Gastroesophageal sphincter (tissue), 3 donors: Measurements from ENCODE around the gene TMEM123.

Experiments used
- EP300 ChIP-seq: sonication (generic); formaldehyde crosslinking; IDR thresholded peaks from one replicate; pipeline ENCODE4 v1.6.1; 2017; ENCODE audit warnings: antibody characterized with exemption, mild to moderate bottlenecking
- POLR2A ChIP-seq, 2 donors: fragments of 450-650 bp; IDR thresholded peaks; one replicate each; pipeline ENCODE4 v1.6.1; 2017; ENCODE audit warnings: antibody characterized with exemption in 2 of 2, mild to moderate bottlenecking in 2 of 2, moderate library complexity in 1 of 2
- POLR2AphosphoS5 ChIP-seq: sonication (generic); formaldehyde crosslinking; IDR thresholded peaks from one replicate; pipeline ENCODE4 v1.6.1; 2017; ENCODE audit warnings: antibody characterized with exemption
- TF ChIP-seq, protein P1 (sequence below), 4 experiments: fragments of 200-600 bp in 2 of 4; fragments of 450-650 bp in 2 of 4; sonication (generic) in 1 of 4; IDR thresholded peaks; one replicate each; pipeline ENCODE4 v1.5.1; 2017 to 2019; ENCODE audit warnings: antibody characterized with exemption in 4 of 4, mild to moderate bottlenecking in 2 of 4, moderate library complexity in 2 of 4

DNA sequence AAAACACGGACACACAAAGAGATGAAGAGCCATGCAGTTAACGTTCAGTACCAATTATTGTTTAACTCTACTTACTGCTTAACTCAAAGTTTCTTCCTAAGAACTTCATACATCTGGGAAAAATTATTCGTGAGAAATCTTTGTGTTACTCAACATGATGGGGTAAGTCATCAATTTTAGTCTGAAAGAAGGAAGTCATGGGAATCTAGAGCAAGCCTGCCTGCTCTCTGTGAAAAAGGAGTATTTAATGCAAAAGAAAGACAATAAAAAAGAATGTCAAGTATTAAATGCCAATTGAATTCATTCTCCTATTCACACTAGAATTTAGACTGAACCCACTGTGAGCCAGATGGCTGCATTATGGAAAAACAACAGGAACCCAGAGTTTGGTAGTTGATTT lies 16.0 kb downstream of the TMEM123 start:
- TF ChIP-seq, protein P1, sequence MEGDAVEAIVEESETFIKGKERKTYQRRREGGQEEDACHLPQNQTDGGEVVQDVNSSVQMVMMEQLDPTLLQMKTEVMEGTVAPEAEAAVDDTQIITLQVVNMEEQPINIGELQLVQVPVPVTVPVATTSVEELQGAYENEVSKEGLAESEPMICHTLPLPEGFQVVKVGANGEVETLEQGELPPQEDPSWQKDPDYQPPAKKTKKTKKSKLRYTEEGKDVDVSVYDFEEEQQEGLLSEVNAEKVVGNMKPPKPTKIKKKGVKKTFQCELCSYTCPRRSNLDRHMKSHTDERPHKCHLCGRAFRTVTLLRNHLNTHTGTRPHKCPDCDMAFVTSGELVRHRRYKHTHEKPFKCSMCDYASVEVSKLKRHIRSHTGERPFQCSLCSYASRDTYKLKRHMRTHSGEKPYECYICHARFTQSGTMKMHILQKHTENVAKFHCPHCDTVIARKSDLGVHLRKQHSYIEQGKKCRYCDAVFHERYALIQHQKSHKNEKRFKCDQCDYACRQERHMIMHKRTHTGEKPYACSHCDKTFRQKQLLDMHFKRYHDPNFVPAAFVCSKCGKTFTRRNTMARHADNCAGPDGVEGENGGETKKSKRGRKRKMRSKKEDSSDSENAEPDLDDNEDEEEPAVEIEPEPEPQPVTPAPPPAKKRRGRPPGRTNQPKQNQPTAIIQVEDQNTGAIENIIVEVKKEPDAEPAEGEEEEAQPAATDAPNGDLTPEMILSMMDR (IDR thresholded peaks at IDR 0.05): no peak
- TF ChIP-seq POLR2A (IDR thresholded peaks at IDR 0.05) (no peak), POLR2AphosphoS5 (no peak), EP300 (no peak)
